Ectodermal cell (in vitro differentiated cells): ENCODE results near the gene SIX2. TPM values are rescaled to one million over a fixed set of nuclear protein-coding genes. Genes with fewer than 3 reads are reported as not detected.

Experiments
- H3K27ac ChIP-seq: 2 replicates; pipeline ENCODE4 v1.7.0; 2013; ENCODE audit warnings: mild to moderate bottlenecking, low read depth, low read length; ENCODE audit not compliant: insufficient read depth, poor library complexity, severe bottlenecking
- H3K27me3 ChIP-seq: 2 replicates; pipeline ENCODE4 v1.7.0; 2013; ENCODE audit warnings: mild to moderate bottlenecking, low read length; ENCODE audit not compliant: insufficient read depth, control insufficient read depth, poor library complexity, severe bottlenecking
- H3K36me3 ChIP-seq: one replicate; pipeline ENCODE4 v1.7.0; 2013; ENCODE audit warnings: low read length; ENCODE audit not compliant: control insufficient read depth, insufficient read depth
- H3K4me1 ChIP-seq: one replicate; pipeline ENCODE4 v1.7.0; 2013; ENCODE audit warnings: low read length; ENCODE audit not compliant: control insufficient read depth, insufficient read depth
- H3K4me3 ChIP-seq: 2 replicates; pipeline ENCODE4 v1.7.0; 2013; ENCODE audit warnings: low read depth, low read length, control low read depth; ENCODE audit not compliant: insufficient read depth
- H3K9me3 ChIP-seq: 2 replicates; pipeline ENCODE4 v1.7.0; 2013; ENCODE audit warnings: mild to moderate bottlenecking, low read length, moderate library complexity; ENCODE audit not compliant: control insufficient read depth
- WGBS, 2 experiments: methylation state at CpG; one replicate each; pipeline ENCODE4 v1.1.7; 2013; ENCODE audit warnings: missing lambda C conversion rate in 2 of 2; 5-methylcytosine and 5-hydroxymethylcytosine counted together
- polyA plus RNA-seq, 4 experiments: library from polyadenylated mRNA; stranded (reverse); fragments of 50-300 nt; gene quantifications; one replicate each; pipeline ENCODE4 v1.2.3, GENCODE V29; 2013

The SIX2 gene
- 0.76 TPM for polyA plus RNA-seq (2013, experiment 1 of 4)
- polyA plus RNA-seq (2013, experiment 2 of 4): 0.57 TPM
- polyA plus RNA-seq (2013, experiment 3 of 4): 0.48 TPM
- polyA plus RNA-seq (2013, experiment 4 of 4): 1.2 TPM

DNA sequence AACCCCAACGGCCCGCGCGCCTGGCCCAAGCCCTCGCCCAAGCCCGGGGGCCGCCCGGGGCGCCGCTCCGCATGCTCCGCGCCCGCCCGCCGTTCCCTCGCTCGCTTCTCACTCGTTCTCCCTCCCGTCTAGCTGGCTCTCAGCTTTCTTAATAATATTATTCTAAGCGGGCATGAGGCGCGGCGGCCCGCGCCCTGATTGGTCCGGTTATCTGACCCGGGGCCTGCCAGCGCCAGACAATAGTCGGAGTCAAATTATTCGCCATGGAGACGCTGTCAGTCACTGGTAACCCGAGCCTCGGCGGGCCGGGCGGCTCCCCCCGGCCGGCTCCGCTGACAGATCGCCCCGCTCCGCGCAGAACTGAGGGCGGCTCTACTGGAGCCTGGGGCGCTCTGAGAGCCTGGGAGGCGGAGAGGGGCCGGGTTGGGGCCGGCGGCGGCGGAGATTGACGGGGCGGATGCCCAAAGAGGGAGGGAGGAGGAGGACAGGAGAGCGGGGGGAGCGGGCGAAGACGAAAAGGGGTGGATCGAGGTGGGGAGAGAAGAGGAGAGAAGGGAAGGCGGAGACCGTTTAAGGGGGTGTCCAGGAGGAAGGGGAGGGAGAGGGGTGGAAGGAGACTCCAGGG is at the start of gene SIX2:
TSS of gene SIX2 (minus strand) at position 150 of the 625 bp plus-strand sequence. CDS start 342 bp downstream, outside the sequence.
- H3K36me3 ChIP-seq: no peaks in the 10 kb centered on the region
- H3K27ac ChIP-seq: no peak within 1 kb of the TSS
- no peaks in the 10 kb centered on the region for H3K9me3 ChIP-seq
- peaks cover 98% of the 10 kb centered on the region for H3K27me3 ChIP-seq
- H3K4me1 ChIP-seq: peaks cover 34% of the 10 kb centered on the region
- peak within 1 kb of the TSS; percentile 28 for H3K4me3 ChIP-seq
- 0 to 1% methylated on average over 61 of the region's 61 CpGs for WGBS, 2 experiments

DNA sequence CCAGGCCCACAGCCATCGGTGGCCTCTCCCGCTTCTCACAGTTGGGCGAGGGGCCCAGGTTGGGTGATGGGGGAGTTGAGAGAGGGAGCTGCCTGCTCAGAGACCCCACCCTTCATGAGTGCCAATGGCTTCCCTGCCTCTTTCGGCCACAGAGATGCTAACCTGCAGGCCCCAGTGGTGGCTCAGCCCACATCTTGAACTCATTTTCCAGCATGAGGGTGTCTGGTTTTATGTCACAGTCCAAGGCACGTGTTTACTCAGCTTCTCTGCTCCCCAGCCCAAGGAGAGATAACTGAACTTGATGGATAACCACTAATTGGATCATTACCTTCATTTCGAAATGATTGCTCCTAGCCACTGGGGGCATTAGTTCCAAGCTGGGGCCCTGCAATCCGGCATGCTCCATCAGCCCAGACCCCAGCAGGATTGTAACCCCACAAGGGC is 45.9 kb upstream of the SIX2 start:
- H3K27me3 ChIP-seq: no peaks in the 10 kb centered on the region
- H3K9me3 ChIP-seq: no peaks in the 10 kb centered on the region
- H3K4me1 ChIP-seq: no peaks in the 10 kb centered on the region
- H3K27ac ChIP-seq: no peak overlapping the region
- H3K4me3 ChIP-seq: no peak overlapping the region
- WGBS, 2 experiments: 93 to 96% methylated on average over 7 of the region's 7 CpGs
- H3K36me3 ChIP-seq: no peaks in the 10 kb centered on the region

DNA sequence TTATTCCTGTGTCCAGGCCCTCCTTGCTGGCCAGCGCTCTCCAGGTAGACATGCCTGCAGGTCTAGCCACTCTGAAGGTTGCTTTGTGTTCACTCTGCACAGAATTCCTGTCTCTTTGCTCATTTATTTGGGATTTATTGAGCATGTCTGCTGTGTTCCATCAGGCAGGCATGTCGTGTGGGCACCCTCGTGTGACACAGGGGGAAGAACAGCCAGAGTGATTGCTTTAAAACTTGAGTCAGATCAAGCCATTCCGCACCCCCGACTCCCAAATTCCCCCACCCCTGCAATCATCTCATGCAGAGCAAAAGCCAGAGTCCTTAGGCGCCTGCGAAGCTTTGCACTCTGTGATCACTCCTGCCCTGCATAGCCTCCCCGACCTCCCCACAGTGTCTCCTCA is 44.7 kb upstream of the SIX2 start:
- Histone ChIP-seq H3K27me3 (no peaks in the 10 kb centered on the region), H3K4me1 (no peaks in the 10 kb centered on the region), H3K9me3 (no peaks in the 10 kb centered on the region), H3K36me3 (no peaks in the 10 kb centered on the region), H3K27ac (no peak overlapping the region), H3K4me3 (no peak overlapping the region)
- 84 to 86% methylated on average over 8 of the region's 8 CpGs for WGBS, 2 experiments

- H3K4me3 ChIP-seq: no peak overlapping the region
- H3K27me3 ChIP-seq: no peaks in the 10 kb centered on the region
- no peaks in the 10 kb centered on the region for H3K4me1 ChIP-seq
- 90 to 96% methylated on average over 5 of the region's 5 CpGs for WGBS, 2 experiments
- H3K27ac ChIP-seq: no peak overlapping the region
- H3K36me3 ChIP-seq: no peaks in the 10 kb centered on the region
- H3K9me3 ChIP-seq: no peaks in the 10 kb centered on the region
Observed at GRCh38 chr2:45052388-45052928, 43.2 kb upstream of the SIX2 start.

DNA sequence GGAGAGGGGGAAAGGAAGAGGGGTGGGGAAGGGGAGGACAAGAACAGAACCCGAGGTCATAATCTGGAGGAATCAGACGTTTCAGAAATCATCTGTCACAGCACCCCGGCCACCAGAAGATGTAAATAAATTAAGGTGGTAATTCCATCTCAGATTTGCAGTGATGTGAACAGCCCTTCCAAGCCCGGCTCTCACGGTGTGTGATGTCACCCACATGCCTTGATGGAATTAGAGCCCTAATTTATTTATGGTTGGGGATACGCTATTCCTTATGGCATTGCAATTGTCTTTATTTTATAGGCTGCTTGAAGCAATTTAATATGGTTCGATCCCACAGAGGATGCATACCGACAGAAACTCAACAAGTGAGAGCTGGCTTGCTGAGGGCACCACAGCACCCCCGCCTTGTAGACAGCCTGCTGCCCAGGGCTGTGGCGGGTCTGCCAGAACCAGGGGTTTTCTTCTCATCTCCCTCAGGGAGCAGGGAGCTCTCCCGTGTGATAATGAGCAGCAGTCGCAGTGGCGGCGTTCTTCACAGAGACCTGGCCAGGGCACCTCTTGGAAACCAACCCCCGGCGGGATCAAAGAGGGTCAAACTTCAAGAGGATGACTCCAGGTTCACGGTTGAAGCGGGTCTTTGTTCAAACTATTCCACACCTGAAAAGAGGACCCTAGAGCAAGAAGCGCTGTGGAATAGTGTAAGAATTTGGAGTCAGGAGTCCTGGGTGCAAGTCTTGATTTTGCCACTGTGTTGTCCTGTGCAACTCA is 40.5 kb upstream of the SIX2 start:
- no peaks in the 10 kb centered on the region for H3K4me1 ChIP-seq
- no peaks in the 10 kb centered on the region for H3K36me3 ChIP-seq
- H3K4me3 ChIP-seq: no peak overlapping the region
- no peak overlapping the region for H3K27ac ChIP-seq
- 92 to 95% methylated on average over 19 of the region's 19 CpGs for WGBS, 2 experiments
- no peaks in the 10 kb centered on the region for H3K9me3 ChIP-seq
- no peaks in the 10 kb centered on the region for H3K27me3 ChIP-seq

DNA sequence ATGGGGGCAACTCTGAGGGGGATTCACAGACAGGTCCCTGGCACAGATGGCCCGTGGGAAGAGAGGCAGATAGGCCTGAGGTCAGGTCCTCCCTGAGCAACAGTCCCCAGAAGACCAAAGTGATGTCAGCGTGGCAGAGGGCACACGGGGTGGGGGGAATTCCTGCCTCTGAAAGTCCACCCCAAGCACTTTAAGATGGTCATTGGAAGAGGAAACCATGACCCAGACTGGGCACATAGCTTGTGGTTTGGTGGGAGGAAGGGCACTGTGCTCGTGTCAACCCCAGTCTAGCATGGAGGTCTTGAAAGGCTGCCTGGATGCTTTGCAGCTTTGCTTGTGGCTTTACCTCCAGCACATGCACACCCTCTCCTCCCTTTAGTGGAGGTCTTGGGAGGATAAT is 38.0 kb upstream of the SIX2 start:
- Histone ChIP-seq H3K36me3 (no peaks in the 10 kb centered on the region), H3K27ac (no peak overlapping the region), H3K9me3 (no peaks in the 10 kb centered on the region), H3K4me3 (no peak overlapping the region), H3K27me3 (no peaks in the 10 kb centered on the region), H3K4me1 (no peaks in the 10 kb centered on the region)
- WGBS, 2 experiments: 72 to 74% methylated on average over 4 of the region's 4 CpGs

DNA sequence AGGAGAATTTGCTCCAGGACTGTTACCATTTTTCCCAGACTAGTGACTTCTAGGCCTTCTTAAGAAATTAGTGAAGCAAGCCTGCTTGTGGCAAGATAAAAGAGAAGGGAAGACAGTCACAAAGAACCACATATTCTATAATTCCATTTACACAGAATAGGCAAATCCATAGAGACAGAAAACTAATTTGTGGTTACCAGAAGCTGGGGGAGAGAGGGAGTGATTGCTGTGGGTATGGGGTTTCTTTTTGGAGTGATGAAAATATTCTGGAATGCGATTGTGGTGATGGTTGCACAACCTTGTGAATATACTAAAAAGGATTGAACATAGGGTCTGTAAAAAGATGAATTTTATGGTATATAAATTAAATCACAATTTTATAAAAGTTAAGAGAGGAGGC is 37.5 kb upstream of the SIX2 start:
- Histone ChIP-seq H3K9me3 (no peaks in the 10 kb centered on the region), H3K4me3 (no peak overlapping the region), H3K27me3 (no peaks in the 10 kb centered on the region), H3K36me3 (no peaks in the 10 kb centered on the region), H3K27ac (no peak overlapping the region), H3K4me1 (no peaks in the 10 kb centered on the region)
- WGBS, 2 experiments: 92 to 100% methylated on average over 1 of the region's 1 CpG

- H3K36me3 ChIP-seq: no peaks in the 10 kb centered on the region
- H3K27me3 ChIP-seq: no peaks in the 10 kb centered on the region
- 86 to 90% methylated on average over 3 of the region's 3 CpGs for WGBS, 2 experiments
- no peak overlapping the region for H3K4me3 ChIP-seq
- no peak overlapping the region for H3K27ac ChIP-seq
- no peaks in the 10 kb centered on the region for H3K4me1 ChIP-seq
- H3K9me3 ChIP-seq: no peaks in the 10 kb centered on the region
Observed at GRCh38 chr2:45045706-45046105, 36.5 kb upstream of the SIX2 start.

DNA sequence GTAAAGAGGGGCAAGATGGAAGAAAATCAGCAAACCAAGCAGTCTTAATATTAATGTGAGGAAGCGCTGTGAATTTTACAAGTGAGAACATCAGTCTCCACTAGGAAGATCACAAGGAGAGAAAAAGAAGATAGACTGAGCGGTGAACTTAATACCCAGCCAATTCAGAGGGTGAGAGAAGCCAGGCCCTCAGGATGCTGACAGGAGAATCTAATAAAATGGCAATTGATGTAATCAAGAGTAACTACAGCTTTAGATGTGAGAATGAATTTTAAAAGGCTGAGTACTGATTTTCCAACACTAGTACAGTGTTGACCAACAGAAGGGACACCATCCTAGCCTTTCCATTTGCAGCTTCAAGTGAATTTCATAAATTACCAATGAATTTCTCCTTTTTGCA is 35.7 kb upstream of the SIX2 start:
- Histone ChIP-seq H3K4me3 (no peak overlapping the region), H3K9me3 (no peaks in the 10 kb centered on the region), H3K27ac (no peak overlapping the region), H3K27me3 (no peaks in the 10 kb centered on the region), H3K4me1 (no peaks in the 10 kb centered on the region), H3K36me3 (no peaks in the 10 kb centered on the region)
- 94 to 96% methylated on average over 2 of the region's 2 CpGs for WGBS, 2 experiments

DNA sequence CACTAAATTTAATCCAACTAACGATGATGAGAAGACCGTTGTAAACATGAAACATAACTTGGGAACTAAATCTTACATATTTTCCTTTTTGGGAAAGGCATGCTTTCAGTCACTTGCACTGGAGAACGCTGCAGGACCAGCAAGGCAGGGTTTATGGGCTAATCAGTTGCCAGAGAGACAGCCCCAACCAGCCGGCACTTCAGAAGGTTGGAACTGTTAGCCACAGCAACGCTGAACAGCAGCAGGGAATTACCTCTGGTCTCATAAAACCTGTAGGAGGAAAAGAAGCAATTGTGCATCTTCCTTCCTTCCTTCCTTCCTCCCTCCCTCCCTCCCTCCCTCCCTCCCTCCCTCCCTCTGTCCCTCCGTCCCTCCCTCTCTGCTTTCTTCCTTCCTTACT is 33.9 kb upstream of the SIX2 start:
- Histone ChIP-seq H3K4me3 (no peak overlapping the region), H3K9me3 (no peaks in the 10 kb centered on the region)
- WGBS, 2 experiments: 69 to 77% methylated on average over 6 of the region's 6 CpGs

More for the DNA sequence above, 33.9 kb upstream of the SIX2 start:
- no peaks in the 10 kb centered on the region for H3K36me3 ChIP-seq
- no peaks in the 10 kb centered on the region for H3K27me3 ChIP-seq
- H3K4me1 ChIP-seq: no peaks in the 10 kb centered on the region
- no peak overlapping the region for H3K27ac ChIP-seq
